OCI-LY3 (cell line): Measurements from ENCODE around the gene TMEFF1.

Experiments
- H2AFZ ChIP-seq: fragments of 200-600, 300-600 bp; shearing (Covaris generic); 2 replicates; pipeline ENCODE4 v1.6.0; 2014; ENCODE audit warnings: antibody characterized with exemption, low read depth, low read length
- H3K27ac ChIP-seq: fragments of 200-600, 300-600 bp; sonication (generic); 2 replicates; pipeline ENCODE4 v1.5.1; 2014; ENCODE audit warnings: mild to moderate bottlenecking, low read length, moderate library complexity, mixed read lengths
- H3K27me3 ChIP-seq: fragments of 200-600, 300-600 bp; sonication (generic); 2 replicates; pipeline ENCODE4 v1.6.1; 2014; ENCODE audit warnings: low read depth, low read length, mixed read lengths
- H3K36me3 ChIP-seq: fragments of 200-600, 300-600 bp; sonication (generic); replicated peaks from 2 replicates; pipeline ENCODE3; 2014; ENCODE audit warnings: low read depth, low read length, mixed read lengths
- H3K4me1 ChIP-seq: fragments of 300-600, 200-600 bp; sonication (generic); 2 replicates; pipeline ENCODE4 v1.6.1; 2014; ENCODE audit warnings: low read length, mixed read lengths
- H3K4me2 ChIP-seq: fragments of 200-600, 300-600 bp; sonication (generic); 2 replicates; pipeline ENCODE4 v1.6.1; 2014; ENCODE audit warnings: low read length, mixed read lengths
- H3K4me3 ChIP-seq: fragments of 300-600, 200-600 bp; sonication (generic); 2 replicates; pipeline ENCODE4 v1.5.1; 2014; ENCODE audit warnings: antibody characterized with exemption, mild to moderate bottlenecking, low read length, moderate library complexity
- H3K79me2 ChIP-seq: fragments of 300-600, 200-600 bp; shearing (Covaris generic); 2 replicates; pipeline ENCODE4 v1.6.1; 2014; ENCODE audit warnings: mild to moderate bottlenecking, low read length, mixed read lengths
- H3K9ac ChIP-seq: fragments of 300-600, 200-600 bp; shearing (Covaris generic); 2 replicates; pipeline ENCODE4 v1.6.0; 2014; ENCODE audit warnings: mild to moderate bottlenecking, low read length, moderate library complexity
- H3K9me3 ChIP-seq: fragments of 200-600, 300-600 bp; shearing (Covaris generic); 2 replicates; pipeline ENCODE4 v1.6.1; 2014; ENCODE audit warnings: low read length, mixed read lengths; ENCODE audit not compliant: insufficient read depth
- H4K20me1 ChIP-seq: fragments of 200-600, 300-600 bp; sonication (generic); 2 replicates; pipeline ENCODE4 v1.6.1; 2016; ENCODE audit warnings: low read length, mixed read lengths; ENCODE audit not compliant: insufficient read depth
- EZH2phosphoT487 ChIP-seq: fragments of 200-600 bp; shearing (Covaris generic); IDR thresholded peaks from 2 replicates; pipeline ENCODE4 v1.6.1; 2018; ENCODE audit warnings: antibody characterized with exemption, mixed run types, low read depth
- TF ChIP-seq, protein P1 (sequence below): fragments of 200-600, 300-600 bp; sonication (generic); IDR thresholded peaks from 2 replicates; pipeline ENCODE4 v1.5.1; 2014; ENCODE audit warnings: antibody characterized with exemption, low read length, low read depth

Gene TMEFF1

DNA sequence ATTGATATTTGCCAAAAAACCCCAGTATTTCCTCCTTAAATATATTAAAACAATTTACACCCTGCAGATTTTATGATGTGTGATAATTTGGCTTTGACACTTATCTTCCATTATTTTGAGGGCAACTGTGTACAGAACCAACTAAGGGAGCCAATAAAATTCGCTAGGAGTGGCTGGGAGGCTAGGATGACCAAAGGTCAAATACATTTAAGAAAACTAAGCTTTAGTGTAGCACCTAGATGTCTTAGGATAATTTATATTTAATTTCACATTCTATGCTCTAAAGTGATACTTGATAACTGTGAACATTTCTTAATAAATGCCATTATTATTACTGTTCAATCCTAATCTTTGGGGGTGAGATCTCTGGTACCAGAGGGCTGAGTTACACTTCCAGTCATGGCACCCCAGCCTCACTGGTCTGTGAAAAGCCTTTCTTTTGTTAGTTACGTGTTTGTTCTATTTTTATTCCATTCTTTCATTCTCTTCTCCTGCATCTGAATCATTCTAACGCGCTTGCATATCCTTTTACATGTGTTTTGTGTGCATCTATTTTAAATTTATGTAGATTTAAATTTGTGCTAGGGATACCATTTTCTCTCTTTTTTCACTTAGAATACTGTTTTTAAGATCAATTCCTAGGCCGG is 26.9 kb upstream of the TMEFF1 start:
- H3K27me3 ChIP-seq, result no peaks in the 10 kb centered on the region
- H3K4me1 ChIP-seq, result no peaks in the 10 kb centered on the region
- TF ChIP-seq EZH2phosphoT487, result no peak
- TF ChIP-seq, protein P1, sequence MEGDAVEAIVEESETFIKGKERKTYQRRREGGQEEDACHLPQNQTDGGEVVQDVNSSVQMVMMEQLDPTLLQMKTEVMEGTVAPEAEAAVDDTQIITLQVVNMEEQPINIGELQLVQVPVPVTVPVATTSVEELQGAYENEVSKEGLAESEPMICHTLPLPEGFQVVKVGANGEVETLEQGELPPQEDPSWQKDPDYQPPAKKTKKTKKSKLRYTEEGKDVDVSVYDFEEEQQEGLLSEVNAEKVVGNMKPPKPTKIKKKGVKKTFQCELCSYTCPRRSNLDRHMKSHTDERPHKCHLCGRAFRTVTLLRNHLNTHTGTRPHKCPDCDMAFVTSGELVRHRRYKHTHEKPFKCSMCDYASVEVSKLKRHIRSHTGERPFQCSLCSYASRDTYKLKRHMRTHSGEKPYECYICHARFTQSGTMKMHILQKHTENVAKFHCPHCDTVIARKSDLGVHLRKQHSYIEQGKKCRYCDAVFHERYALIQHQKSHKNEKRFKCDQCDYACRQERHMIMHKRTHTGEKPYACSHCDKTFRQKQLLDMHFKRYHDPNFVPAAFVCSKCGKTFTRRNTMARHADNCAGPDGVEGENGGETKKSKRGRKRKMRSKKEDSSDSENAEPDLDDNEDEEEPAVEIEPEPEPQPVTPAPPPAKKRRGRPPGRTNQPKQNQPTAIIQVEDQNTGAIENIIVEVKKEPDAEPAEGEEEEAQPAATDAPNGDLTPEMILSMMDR, result no peak
- peaks cover 4% of the 10 kb centered on the region for H3K36me3 ChIP-seq
- no peak overlapping the region for H3K4me3 ChIP-seq
- H4K20me1 ChIP-seq, result no peaks in the 10 kb centered on the region
- no peaks in the 10 kb centered on the region for H3K79me2 ChIP-seq
- no peak overlapping the region for H2AFZ ChIP-seq
- no peak overlapping the region for H3K9ac ChIP-seq
- H3K9me3 ChIP-seq, result no peaks in the 10 kb centered on the region
- no peak overlapping the region for H3K4me2 ChIP-seq
- no peak overlapping the region for H3K27ac ChIP-seq

DNA sequence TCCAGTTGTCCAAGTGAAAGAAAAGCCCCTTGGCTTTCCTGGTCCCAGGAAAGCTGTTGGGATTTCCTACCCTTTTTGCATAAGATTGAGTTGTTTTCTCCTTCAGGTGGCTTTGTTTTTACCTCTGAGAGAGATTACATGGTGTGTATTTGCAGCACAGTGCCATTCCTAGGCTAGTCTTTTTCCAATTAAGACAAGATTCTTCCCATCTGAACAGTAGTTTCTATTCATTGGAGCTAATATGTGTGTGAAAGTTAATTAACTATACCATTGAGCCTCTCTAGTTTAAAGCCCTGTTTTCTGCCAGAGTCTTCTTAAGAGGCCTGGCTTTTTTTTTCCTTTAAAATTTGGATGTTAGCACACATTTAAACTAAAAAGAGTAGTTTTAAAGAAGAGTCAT is 25.9 kb upstream of the TMEFF1 start:
- Histone ChIP-seq H3K4me3 (no peak overlapping the region), H3K9ac (no peak overlapping the region), H3K4me1 (no peaks in the 10 kb centered on the region), H3K27me3 (no peaks in the 10 kb centered on the region), H2AFZ (no peak overlapping the region), H4K20me1 (no peaks in the 10 kb centered on the region), H3K9me3 (no peaks in the 10 kb centered on the region), H3K36me3 (peaks cover 4% of the 10 kb centered on the region), H3K79me2 (no peaks in the 10 kb centered on the region), H3K4me2 (no peak overlapping the region), H3K27ac (no peak overlapping the region)
- TF ChIP-seq EZH2phosphoT487, result no peak
- TF ChIP-seq, protein P1, result no peak

DNA sequence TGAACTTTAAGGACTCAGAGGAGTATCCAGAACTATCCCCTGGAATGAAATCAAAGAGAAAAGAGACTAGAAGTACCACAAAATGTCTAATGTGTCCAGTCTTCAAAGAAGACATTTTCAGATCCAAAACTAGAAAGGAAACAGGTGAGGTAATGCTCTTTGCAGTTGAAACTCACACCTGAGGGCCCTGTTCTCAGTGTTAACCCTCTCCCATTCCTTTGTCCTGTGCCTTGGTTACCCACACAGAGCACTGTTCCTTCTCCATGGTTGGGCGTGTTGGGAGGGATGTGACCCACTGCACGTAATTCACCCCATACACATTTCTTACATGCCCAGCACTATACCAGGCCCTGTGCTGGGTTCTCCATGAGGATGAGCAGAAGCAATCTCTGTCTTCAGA is 24.7 kb upstream of the TMEFF1 start:
- no peaks in the 10 kb centered on the region for H3K4me1 ChIP-seq
- H3K79me2 ChIP-seq, result no peaks in the 10 kb centered on the region
- no peaks in the 10 kb centered on the region for H3K27me3 ChIP-seq
- H4K20me1 ChIP-seq, result no peaks in the 10 kb centered on the region
- H3K9me3 ChIP-seq, result no peaks in the 10 kb centered on the region
- TF ChIP-seq EZH2phosphoT487, result no peak
- TF ChIP-seq, protein P1, result no peak
- no peak overlapping the region for H3K4me2 ChIP-seq
- peaks cover 11% of the 10 kb centered on the region for H3K36me3 ChIP-seq
- H3K9ac ChIP-seq, result no peak overlapping the region
- H3K27ac ChIP-seq, result no peak overlapping the region
- H3K4me3 ChIP-seq, result no peak overlapping the region
- no peak overlapping the region for H2AFZ ChIP-seq

DNA sequence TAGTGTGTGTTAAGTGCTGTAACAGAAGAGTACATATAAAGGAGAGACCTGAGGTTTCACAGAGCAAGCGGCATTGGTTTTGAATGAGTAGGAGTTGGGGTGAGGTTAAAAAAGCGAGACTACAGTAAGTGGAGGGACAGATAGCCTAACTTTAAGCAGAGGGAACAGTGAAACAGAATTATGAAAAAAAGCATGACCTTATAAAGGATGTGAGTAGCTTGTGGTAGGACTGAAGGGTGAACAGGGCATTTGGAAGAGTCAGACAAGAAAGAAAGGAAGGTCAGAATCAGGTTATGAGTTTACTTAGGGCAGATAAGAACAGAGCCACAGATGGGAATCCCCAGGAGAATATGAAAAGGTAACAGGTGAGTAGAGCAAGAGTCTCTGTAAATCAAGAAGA is 23.5 kb upstream of the TMEFF1 start:
- H3K9me3 ChIP-seq, result no peaks in the 10 kb centered on the region
- no peak overlapping the region for H3K4me2 ChIP-seq
- no peak overlapping the region for H3K4me3 ChIP-seq
- no peak overlapping the region for H2AFZ ChIP-seq
- no peaks in the 10 kb centered on the region for H3K4me1 ChIP-seq
- no peaks in the 10 kb centered on the region for H3K79me2 ChIP-seq
- TF ChIP-seq EZH2phosphoT487, result no peak
- TF ChIP-seq, protein P1, result no peak
- no peaks in the 10 kb centered on the region for H4K20me1 ChIP-seq
- H3K27me3 ChIP-seq, result no peaks in the 10 kb centered on the region
- H3K27ac ChIP-seq, result no peak overlapping the region
- no peak overlapping the region for H3K9ac ChIP-seq
- peaks cover 14% of the 10 kb centered on the region for H3K36me3 ChIP-seq
